Transverse colon (tissue), 4 donors: ENCODE data around the gene HOXA2.

ENCODE experiments used
- EP300 ChIP-seq: sonication (generic); formaldehyde crosslinking; IDR thresholded peaks from one replicate; pipeline ENCODE4 v1.6.1; 2017; ENCODE audit warnings: antibody characterized with exemption, low read depth
- POLR2A ChIP-seq: fragments of 450-650 bp; IDR thresholded peaks from one replicate; pipeline ENCODE4 v1.6.1; 2016; ENCODE audit warnings: antibody characterized with exemption, mild to moderate bottlenecking, moderate library complexity
- POLR2AphosphoS5 ChIP-seq, 3 donors: sonication (generic); formaldehyde crosslinking; IDR thresholded peaks; one replicate each; pipeline ENCODE4 v1.6.1; 2016; ENCODE audit warnings: antibody characterized with exemption in 3 of 3
- TF ChIP-seq, protein P1 (sequence below), 5 experiments: fragments of 200-600 bp in 3 of 5; fragments of 450-650 bp in 2 of 5; sonication (generic) in 3 of 5; IDR thresholded peaks; 1 replicate in 2 of 5; 2 replicates in 3 of 5; pipeline ENCODE4 v1.5.1; 2016 to 2017; ENCODE audit warnings: antibody characterized with exemption in 5 of 5, inconsistent platforms in 3 of 5, mild to moderate bottlenecking in 2 of 5, moderate library complexity in 1 of 5

DNA sequence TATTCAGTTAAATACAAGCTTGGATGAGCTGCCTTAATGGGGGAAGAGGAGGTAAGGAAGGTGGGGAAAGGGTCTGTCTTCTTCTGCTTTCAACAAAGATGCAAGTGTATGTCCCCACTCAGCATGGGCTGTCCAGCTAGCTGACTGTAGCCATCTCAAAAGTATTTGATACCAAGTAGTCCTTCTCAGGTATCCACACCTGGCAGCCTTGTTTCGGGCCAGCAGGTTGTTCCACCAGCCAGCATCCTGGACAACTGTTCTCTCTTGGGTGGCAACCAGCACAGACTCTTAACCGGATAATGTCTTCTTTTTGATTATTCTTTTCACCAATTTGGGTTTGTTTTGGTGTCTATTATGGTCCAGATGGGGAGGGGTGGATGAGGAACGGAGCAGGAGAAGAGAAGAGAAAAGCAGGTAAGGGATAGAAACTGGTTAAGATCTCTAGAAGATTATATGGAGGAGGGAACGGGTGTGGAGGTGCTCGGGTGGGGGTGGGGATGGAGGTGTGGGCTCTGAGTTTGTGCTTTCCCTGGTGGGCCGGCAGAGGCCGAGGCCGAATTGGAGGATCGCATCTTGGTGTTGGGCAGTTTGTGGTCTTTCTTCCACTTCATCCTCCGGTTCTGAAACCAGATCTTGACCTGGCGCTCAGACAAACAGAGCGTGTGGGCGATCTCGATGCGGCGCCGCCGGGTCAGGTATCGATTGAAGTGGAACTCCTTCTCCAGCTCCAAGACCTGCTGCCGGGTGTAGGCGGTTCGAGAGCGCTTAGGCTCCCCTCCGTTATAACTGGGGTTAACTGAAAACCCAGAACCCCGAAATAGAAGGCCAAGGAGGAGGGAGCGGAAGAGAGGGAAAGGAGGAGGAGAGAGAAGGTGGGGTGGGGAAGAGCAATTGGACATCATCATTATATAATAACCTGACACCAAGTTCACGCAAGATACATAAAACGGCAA lies 26.6 kb upstream of the HOXA2 start:
- no peak for TF ChIP-seq POLR2AphosphoS5 (IDR thresholded peaks at IDR 0.05)
- TF ChIP-seq, protein P1, sequence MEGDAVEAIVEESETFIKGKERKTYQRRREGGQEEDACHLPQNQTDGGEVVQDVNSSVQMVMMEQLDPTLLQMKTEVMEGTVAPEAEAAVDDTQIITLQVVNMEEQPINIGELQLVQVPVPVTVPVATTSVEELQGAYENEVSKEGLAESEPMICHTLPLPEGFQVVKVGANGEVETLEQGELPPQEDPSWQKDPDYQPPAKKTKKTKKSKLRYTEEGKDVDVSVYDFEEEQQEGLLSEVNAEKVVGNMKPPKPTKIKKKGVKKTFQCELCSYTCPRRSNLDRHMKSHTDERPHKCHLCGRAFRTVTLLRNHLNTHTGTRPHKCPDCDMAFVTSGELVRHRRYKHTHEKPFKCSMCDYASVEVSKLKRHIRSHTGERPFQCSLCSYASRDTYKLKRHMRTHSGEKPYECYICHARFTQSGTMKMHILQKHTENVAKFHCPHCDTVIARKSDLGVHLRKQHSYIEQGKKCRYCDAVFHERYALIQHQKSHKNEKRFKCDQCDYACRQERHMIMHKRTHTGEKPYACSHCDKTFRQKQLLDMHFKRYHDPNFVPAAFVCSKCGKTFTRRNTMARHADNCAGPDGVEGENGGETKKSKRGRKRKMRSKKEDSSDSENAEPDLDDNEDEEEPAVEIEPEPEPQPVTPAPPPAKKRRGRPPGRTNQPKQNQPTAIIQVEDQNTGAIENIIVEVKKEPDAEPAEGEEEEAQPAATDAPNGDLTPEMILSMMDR (IDR thresholded peaks at IDR 0.05), result no peak
- TF ChIP-seq POLR2A, result no peak
- no peak for TF ChIP-seq EP300
